ENCODE results near the gene GRB2. TPM values are rescaled to one million over a fixed set of nuclear protein-coding genes. Genes with fewer than 3 reads are reported as not detected.

GRB2 gene
- total and polyA plus RNA-seq, 10 of the 15 experiments (the other 5 are each of a cell fraction or from before 2014, with no cell fraction given) = 113 to 268 (median 158) TPM

DNA sequence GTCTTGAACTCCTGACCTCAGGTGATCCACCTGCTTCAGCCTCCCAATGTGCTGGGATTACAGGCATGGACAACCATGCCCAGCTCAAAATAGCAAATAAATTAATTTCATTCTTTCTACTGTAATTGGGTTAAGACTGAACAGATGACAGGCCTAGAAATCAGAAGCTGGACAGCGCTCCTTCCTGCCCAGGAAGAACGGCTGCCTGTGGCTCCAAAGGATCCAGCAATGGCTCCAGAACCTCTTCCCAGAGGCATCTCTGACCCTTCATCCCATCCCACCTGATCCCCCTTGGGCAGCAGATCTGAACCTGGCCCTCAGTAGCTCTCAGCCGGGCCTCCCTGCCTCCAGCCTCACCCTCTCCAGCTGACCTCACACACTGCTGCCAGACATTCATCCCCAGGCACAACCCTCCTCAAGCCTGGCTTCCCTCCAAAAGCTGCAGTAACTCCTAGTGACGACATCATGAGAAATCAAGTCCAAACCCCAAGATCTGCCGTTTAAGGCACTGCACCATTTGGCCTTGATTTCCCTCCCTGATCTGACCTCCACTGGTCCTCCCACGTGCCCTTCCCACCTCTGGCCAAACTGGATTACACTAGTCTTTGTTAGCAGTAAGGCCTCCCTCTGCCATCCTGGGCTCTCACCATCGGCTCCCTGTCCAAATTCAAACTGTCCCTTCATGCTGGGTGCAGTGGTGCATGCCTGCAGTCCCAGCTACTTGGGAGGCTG lies 131.3 kb downstream of the GRB2 start:
- SMC1A ChIA-PET (ENCODE audit: uncharacterized antibody, unreplicated experiment) = interaction anchor here (1.2 to 2.8 kb wide), 3 partner anchors 11 to 106 kb away, joined by 3 to 6 read pairs (median 4); partner anchors contain the start of gene SLC25A19
- no peak overlapping the region for H3K4me2 ChIP-seq (ENCODE audit: control insufficient read depth, insufficient read depth)
- no peak for FAIRE-seq
- 71% methylated on average over 7 of the region's 7 CpGs for WGBS (ENCODE audit: insufficient coverage, insufficient replicate concordance, low lambda C conversion rate, missing lambda C conversion rate)
- H3K79me2 ChIP-seq (ENCODE audit: control insufficient read depth, insufficient read depth, low read length) = peaks cover 30% of the 10 kb centered on the region
- H3K9me3 ChIP-seq (replicated peaks; ENCODE audit: control insufficient read depth, insufficient read depth, low read length) = no peaks in the 10 kb centered on the region
- POLR2A ChIA-PET = interaction anchor here (0.6 to 6.4 kb wide), 2 partner anchors 13 to 134 kb away, joined by 3 to 73 read pairs; partner anchors contain the start of genes GGA3 and MRPS7
- intact Hi-C loops (cut with micrococcal nuclease; ENCODE audit: unreplicated experiment) = no loop called here
- H3K36me3 ChIP-seq (ENCODE audit: control insufficient read depth in 2 of 2, insufficient read depth in 2 of 2, low read length in 1 of 2) = peaks cover 13 to 19% of the 10 kb centered on the region in 2 experiments; a peak in 3 of 4 replicates
- no peak overlapping the region for H3K4me3 ChIP-seq
- DNase-seq (ENCODE audit: low read depth, low spot score) = no peak
- in situ Hi-C loops (cut with MboI) = loop anchor here (5.0 kb wide), 1 partner anchor 138 kb away; no protein-coding TSS in a partner anchor
- H3K27me3 ChIP-seq (replicated peaks in 1 of 2; ENCODE audit: control insufficient read depth in 2 of 2, insufficient read depth in 2 of 2, low read length in 1 of 2) = no peaks in the 10 kb centered on the region
- CTCF ChIA-PET = interaction anchor here (0.6 to 4.6 kb wide), 3 partner anchors 13 to 138 kb away, joined by 3 to 58 read pairs (median 3); partner anchors contain the start of genes GGA3 and MRPS7
- RAD21 ChIA-PET (ENCODE audit: unreplicated experiment) = interaction anchor here (1.4 kb wide), 1 partner anchor 15 kb away, joined by 4 read pairs; the partner anchor contains the start of gene SLC25A19
- BruUV-seq (replicated peaks) = no TSS peak
- H2AFZ ChIP-seq (ENCODE audit: control insufficient read depth, low read depth, low read length) = no peak overlapping the region
- no peak overlapping the region for H3K9ac ChIP-seq (ENCODE audit: control insufficient read depth, insufficient read depth, low read length)
- H4K20me1 ChIP-seq (ENCODE audit: control insufficient read depth, insufficient read depth) = no peaks in the 10 kb centered on the region
- ATAC-seq = no peak
- TF ChIP-seq MYB (IDR thresholded peaks at IDR 0.05; ENCODE audit: borderline replicate concordance, low read depth, low read length) = no peak
- no peak for TF ChIP-seq RBBP5 (conservative IDR thresholded peaks at IDR 0.05)
- TF ChIP-seq POLR2A (IDR thresholded peaks at IDR 0.05; ENCODE audit: low read depth, low read length) = peak; percentile 41; the same call in 1 of the 2 replicates
- no peak for TF ChIP-seq SREBF2 (IDR thresholded peaks at IDR 0.05; ENCODE audit: low read length)
- no peak for TF ChIP-seq FOS (IDR thresholded peaks at IDR 0.05; ENCODE audit: borderline replicate concordance, extremely low read depth, insufficient read length)
- TF ChIP-seq, protein P1, sequence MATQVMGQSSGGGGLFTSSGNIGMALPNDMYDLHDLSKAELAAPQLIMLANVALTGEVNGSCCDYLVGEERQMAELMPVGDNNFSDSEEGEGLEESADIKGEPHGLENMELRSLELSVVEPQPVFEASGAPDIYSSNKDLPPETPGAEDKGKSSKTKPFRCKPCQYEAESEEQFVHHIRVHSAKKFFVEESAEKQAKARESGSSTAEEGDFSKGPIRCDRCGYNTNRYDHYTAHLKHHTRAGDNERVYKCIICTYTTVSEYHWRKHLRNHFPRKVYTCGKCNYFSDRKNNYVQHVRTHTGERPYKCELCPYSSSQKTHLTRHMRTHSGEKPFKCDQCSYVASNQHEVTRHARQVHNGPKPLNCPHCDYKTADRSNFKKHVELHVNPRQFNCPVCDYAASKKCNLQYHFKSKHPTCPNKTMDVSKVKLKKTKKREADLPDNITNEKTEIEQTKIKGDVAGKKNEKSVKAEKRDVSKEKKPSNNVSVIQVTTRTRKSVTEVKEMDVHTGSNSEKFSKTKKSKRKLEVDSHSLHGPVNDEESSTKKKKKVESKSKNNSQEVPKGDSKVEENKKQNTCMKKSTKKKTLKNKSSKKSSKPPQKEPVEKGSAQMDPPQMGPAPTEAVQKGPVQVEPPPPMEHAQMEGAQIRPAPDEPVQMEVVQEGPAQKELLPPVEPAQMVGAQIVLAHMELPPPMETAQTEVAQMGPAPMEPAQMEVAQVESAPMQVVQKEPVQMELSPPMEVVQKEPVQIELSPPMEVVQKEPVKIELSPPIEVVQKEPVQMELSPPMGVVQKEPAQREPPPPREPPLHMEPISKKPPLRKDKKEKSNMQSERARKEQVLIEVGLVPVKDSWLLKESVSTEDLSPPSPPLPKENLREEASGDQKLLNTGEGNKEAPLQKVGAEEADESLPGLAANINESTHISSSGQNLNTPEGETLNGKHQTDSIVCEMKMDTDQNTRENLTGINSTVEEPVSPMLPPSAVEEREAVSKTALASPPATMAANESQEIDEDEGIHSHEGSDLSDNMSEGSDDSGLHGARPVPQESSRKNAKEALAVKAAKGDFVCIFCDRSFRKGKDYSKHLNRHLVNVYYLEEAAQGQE (IDR thresholded peaks at IDR 0.05; ENCODE audit: low read depth, low read length) = peak; percentile 52; the same call in 1 of the 2 replicates
- H3K4me1 ChIP-seq (ENCODE audit: control insufficient read depth, insufficient read depth, low read length) = peaks cover 20% of the 10 kb centered on the region
- no peak overlapping the region for H3K27ac ChIP-seq (ENCODE audit: control insufficient read depth, insufficient read depth)

All from GM12878 (cell line).